GM19438 (cell line): ENCODE data around the gene EPS8.
"Not testable (repeated sequence)": the region's sequence is repeated elsewhere in the genome, so short reads cannot be mapped to it uniquely, and the experiment has no call there.

Experiments
- ATAC-seq: cut with Tn5 transposase; IDR thresholded peaks from one replicate; pipeline ENCODE4 v1.9.1; 2021; ENCODE audit warnings: low read depth; ENCODE audit not compliant: unreplicated experiment

The EPS8 gene

DNA sequence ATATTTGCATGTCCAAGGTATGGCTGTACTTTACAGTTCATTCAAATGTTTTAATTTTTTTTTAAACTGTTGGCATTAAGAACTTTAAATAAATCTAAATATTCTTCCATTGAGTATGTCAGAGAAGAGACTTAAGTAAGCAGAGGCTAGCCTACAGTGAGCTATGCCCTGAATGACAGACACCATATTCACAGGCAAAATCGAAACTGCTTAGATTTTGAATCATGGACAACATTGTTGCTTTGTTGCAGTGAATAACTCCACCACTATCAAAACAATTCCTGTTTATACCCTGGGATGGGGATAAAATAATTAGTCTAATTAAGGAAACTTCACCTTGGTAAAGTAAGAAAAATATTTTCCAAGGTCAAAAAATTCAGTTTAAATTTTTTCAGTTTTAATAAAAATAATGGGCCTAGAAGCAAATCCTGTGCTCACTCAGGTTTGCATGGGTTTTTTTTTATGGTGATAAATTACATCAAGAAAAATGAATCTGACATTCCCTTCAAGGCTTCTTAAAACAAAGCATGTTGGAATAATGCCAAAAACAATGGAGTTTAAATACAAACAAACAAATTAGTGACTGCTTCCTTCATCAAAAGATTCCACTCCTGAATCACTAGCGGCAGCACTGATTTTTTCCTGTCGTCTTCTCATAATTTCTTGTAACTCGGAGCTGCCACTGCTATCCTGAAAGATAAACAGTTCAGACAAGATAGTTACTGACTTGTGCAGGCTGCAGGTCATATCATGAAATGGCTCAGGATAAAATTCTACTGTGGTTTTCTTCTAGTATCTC is 168.2 kb downstream of the EPS8 start:
- no peak for ATAC-seq

- ATAC-seq: not testable (repeated sequence)
Observed at GRCh38 chr12:15616495-15616894, 172.7 kb downstream of the EPS8 start.

GRCh38 chr12:15613981-15614380 is 175.2 kb downstream of the EPS8 start:
- ATAC-seq: no peak

- ATAC-seq: no peak
Observed at GRCh38 chr12:15608941-15609340, 180.2 kb downstream of the EPS8 start.

DNA sequence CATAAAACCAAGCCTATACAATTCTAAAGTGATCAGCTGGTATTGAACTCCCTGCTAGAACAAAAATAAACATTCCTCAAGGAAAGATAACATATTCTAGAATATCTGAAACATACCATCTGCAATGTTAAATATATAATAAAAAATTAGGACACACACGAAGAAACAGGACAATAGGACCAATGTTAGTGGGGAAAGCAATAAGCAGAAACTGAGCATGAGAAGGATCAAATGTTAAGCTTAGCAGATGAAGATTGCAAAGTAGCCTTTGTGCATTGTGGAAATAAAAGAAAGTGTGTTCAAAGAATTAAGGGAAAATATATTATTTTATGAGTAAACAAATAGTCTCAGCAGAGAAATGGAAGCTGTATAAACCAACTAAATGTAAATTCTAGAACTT is 180.8 kb downstream of the EPS8 start:
- no peak for ATAC-seq

DNA sequence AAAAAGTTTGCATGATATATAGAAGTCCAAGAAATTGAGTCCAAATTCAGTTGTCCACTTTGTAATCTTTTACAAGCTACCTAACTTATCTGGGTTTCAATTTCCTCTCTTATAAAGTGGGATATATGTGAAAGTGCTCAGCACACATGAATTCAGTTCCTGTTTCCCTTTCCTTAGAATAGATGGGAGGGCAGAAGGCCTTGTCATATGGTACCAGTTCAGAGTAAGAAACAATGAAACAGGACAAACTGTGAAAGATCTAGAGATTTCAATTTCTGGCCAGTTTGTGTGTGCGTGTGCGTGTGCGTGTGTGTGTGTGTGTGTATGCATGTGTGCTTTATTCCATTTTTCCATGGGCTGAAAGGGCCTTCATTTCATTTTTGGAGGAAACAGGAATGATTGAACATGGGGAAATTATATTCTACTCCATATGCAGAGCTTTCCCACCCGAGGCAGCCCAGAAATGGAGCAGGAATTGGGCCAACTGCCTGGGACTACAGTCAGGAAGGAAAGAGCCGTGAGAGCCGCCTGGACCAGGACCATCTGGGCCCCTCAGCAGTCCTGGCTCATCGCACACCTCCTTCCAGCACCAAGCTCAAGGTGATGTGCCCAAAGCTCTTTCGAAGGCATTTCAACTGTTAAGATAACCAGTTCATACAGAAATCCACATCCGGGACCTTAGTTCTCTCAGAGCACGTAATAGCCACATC is 183.2 kb downstream of the EPS8 start:
- ATAC-seq: no peak

GRCh38 chr12:15603474-15604085 is 185.6 kb downstream of the EPS8 start:
- ATAC-seq: no peak

DNA sequence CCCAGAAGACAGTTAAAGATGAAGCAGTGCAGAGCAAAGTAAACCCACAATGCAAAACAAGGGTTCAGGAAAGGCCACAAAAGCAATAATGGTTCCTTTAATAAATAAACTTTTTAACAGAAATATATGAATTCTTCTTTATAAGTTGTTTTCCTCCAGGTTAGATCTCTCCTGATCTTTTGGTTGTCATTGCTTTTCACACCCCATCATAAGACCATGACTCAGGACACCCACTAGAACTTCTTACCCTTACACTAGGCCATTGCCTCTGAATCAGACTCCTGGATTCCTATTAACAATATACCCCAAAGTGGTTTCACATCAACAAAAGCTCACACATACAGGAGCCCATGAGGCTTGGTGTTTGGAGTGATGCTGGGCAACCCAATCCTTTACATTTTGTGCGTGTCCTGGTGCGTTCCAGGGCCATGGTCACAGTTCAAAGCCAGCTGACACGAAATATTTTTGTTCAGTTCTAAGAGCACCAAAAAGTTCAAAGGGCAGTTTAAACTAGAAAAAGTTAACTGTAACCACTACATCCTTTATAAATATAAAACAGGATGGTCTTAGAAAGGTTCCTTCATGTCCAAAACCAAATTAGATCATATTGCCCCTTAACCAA is 187.0 kb downstream of the EPS8 start:
- no peak for ATAC-seq

DNA sequence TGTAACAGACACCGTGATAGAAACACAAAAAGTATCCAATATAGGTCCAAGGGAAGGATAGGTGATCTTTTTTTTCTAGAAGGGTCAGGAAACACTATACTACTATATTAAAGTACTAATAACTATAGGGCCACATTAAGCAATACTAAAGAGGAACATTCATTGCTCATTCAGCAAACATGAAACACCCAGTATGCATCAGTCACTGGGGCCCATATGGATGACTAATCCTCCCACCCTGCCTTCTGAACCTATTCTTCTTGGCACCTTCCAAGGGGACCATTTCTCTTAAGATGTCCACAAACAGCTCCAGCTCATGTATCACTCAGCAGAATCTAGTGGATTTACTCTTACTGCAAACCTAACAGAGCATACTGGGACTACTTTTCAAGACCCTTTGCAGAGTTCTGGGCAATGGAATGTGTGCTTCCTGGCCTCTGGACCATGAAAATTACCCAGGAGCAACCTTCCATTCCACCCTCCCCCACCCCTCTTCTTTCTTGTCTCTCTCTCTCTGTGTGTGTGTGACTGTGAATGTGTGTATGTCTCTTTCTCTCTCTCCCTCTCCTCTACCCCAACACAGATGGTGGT is 187.9 kb downstream of the EPS8 start:
- ATAC-seq: no peak

- no peak for ATAC-seq
Observed at GRCh38 chr12:15600223-15600935, 188.8 kb downstream of the EPS8 start.

- ATAC-seq: no peak
Observed at GRCh38 chr12:15599266-15600037, 189.7 kb downstream of the EPS8 start.

- ATAC-seq: no peak
Observed at GRCh38 chr12:15597125-15597830, 191.9 kb downstream of the EPS8 start.

- ATAC-seq: no peak
Observed at GRCh38 chr12:15596174-15596573, 193.0 kb downstream of the EPS8 start.

DNA sequence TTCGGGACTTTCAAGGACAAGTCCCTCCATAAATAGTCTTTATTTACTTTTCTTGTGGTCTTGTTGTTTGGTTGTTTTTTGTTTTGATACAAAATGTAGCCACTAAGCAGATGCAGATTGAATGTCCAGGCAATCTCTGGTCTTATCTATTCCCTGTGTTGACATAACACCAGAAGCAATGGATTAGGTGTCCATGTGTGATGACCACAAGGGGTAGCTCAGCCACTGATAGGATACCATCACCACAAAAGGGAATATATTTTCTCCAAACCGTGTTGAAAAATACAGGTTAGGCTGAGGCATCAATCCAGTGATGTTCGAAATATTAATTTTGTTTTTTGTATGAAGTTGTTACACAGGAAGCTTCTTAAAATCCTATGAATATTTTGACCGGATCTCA is 196.3 kb downstream of the EPS8 start:
- ATAC-seq: no peak

DNA sequence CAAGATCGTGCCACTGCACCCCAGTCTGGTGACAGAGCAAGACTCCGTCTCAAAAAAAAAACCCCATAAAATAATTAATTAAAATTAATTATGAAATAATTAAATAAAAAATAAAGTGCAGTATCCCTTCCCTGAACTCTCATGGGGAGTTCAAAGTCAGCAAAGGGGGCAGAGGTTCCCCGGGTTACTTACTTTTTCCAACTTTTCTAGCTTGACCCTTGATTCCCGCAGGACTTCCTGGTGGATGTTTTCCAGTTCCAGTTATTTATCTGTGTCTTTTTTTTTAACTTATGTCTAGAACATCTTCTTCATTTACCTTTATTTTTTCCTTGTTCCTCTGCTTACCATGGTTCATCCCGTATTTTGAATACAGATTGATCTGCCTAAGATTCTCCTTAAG is 197.4 kb downstream of the EPS8 start:
- no peak for ATAC-seq

DNA sequence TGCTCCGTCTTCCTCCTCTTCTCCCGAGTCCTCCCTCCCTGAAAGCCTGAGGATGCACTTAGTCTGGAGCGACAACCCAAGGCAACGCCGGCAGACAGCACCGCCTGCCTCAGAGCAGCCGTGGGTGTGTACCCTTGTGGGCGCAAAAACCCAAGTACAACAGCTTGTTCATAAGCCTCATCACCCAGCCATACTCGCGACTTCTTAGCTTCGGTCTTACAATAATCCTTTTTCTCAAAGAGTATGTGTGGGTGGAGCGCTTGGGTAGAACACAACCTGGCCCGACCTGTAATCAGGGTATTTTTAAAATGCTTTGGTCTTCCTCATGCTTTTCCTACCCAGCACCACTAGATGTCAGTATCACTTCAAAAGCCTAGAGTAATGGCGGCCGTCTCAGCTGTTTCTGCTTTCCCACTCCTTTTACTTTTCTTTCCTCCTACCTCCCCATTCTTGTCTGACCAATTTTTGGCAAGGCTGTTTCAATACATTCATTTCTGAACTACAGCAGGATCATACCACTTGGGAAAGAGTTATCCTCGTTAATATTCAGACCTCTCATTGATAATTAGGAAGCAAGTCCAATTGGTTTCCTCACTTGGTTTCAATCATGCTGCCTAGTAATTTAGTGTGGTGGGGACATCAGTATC is 198.9 kb downstream of the EPS8 start:
- peak; percentile 97 for ATAC-seq

DNA sequence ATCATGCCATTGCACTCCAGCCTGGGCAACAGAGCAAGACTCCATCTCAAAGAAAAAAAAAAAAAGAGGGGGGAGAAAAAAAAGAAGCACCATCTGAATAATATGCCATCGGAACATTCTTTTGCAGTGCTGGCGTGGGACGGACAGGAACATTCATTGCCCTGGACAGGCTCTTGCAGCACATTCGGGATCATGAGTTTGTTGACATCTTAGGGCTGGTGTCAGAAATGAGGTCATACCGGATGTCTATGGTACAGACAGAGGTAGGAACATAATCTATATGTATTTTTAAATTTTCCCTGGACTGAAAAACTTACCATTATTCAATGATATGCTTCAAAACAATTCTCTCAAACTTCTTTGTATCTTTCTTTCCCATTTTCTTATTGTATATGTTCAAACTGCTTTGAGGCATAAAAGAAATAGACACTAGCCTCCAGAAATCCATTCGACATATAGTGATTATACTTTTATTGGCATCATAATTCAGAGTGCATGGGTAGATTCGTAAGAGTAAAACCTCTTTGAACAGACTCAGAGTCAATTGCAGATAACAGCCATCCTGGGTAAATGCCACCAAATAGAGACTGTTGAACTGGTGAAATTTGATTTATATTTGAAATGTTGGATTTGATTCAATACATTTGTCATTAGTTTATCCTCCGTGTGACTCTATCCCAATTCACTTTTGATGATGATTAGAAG is 199.7 kb downstream of the EPS8 start:
- no peak for ATAC-seq
